Keratinocyte (primary cell): ENCODE data around the gene TMEM229B.
A peak's percentile ranks its signal among the peaks of the same experiment; 100 is the strongest.

Experiments
- CTCF ChIP-seq, 3 experiments: IDR thresholded peaks in 1 of 3; conservative IDR thresholded peaks in 1 of 3; optimal IDR thresholded peaks in 1 of 3; 2 replicates in 2 of 3; 3 replicates in 1 of 3; pipeline versions ENCODE3 to v1.5.1; 2011; ENCODE audit warnings: low read length in 3 of 3, mild to moderate bottlenecking in 3 of 3, moderate library complexity in 2 of 3, control low read depth in 1 of 3, inconsistent platforms in 1 of 3; ENCODE audit not compliant: insufficient read depth in 2 of 3; ENCODE audit errors: extremely low read depth in 1 of 3
- EZH2 ChIP-seq: IDR thresholded peaks from one replicate; pipeline ENCODE4 v1.6.1; 2012; ENCODE audit warnings: inconsistent platforms, mild to moderate bottlenecking, low read length, moderate library complexity

GRCh38 chr14:67435603-67436002, 52.9 kb downstream of the TMEM229B start:
- TF ChIP-seq CTCF (optimal IDR thresholded peaks at IDR 0.05 in 1 of 3, IDR thresholded peaks at IDR 0.05 in 1 of 3, conservative IDR thresholded peaks at IDR 0.05 in 1 of 3; ENCODE audit: extremely low read depth in 1 of 3, insufficient read depth in 2 of 3, low read length in 3 of 3) (peak in 1 of 3 experiments; percentile 7), EZH2 (no peak)
